GM12801 (cell line): Measurements from ENCODE around the gene AP1S1.

ENCODE experiments used
- CTCF ChIP-seq: IDR thresholded peaks from one replicate; pipeline ENCODE4 v1.5.1; 2011; ENCODE audit warnings: control low read depth; ENCODE audit not compliant: insufficient read length; ENCODE audit errors: extremely low read depth

Gene AP1S1

GRCh38 chr7:101121991-101122932, 32.0 kb upstream of the AP1S1 start:
- TF ChIP-seq CTCF, result no peak

GRCh38 chr7:101122933-101123702, 31.2 kb upstream of the AP1S1 start:
- TF ChIP-seq CTCF, result no peak

- no peak for TF ChIP-seq CTCF
These were observed 30.6 kb upstream of the AP1S1 start for GRCh38 chr7:101123703-101124068.

GRCh38 chr7:101124376-101125056, 29.8 kb upstream of the AP1S1 start:
- no peak for TF ChIP-seq CTCF

- TF ChIP-seq CTCF, result no peak
These were observed 28.2 kb upstream of the AP1S1 start for GRCh38 chr7:101125989-101126650.

- no peak for TF ChIP-seq CTCF
These were observed 27.4 kb upstream of the AP1S1 start, which contains the start of gene SERPINE1 for GRCh38 chr7:101126651-101127459. Gene SERPINE1, plus strand, starts transcription at chr7:101127104. Its CDS starts 1,290 bp downstream, at chr7:101128394.
